NCI-H446 (cell line): ENCODE results near the gene COBLL1.
"Not testable (repeated sequence)": the region's sequence is repeated elsewhere in the genome, so short reads cannot be mapped to it uniquely, and the experiment has no call there.

Source experiments
- DNase-seq, 2 experiments: peaks; one replicate each; lab custom pipeline; 2025; lab: John Stamatoyannopoulos, UW

The COBLL1 gene, protein sequence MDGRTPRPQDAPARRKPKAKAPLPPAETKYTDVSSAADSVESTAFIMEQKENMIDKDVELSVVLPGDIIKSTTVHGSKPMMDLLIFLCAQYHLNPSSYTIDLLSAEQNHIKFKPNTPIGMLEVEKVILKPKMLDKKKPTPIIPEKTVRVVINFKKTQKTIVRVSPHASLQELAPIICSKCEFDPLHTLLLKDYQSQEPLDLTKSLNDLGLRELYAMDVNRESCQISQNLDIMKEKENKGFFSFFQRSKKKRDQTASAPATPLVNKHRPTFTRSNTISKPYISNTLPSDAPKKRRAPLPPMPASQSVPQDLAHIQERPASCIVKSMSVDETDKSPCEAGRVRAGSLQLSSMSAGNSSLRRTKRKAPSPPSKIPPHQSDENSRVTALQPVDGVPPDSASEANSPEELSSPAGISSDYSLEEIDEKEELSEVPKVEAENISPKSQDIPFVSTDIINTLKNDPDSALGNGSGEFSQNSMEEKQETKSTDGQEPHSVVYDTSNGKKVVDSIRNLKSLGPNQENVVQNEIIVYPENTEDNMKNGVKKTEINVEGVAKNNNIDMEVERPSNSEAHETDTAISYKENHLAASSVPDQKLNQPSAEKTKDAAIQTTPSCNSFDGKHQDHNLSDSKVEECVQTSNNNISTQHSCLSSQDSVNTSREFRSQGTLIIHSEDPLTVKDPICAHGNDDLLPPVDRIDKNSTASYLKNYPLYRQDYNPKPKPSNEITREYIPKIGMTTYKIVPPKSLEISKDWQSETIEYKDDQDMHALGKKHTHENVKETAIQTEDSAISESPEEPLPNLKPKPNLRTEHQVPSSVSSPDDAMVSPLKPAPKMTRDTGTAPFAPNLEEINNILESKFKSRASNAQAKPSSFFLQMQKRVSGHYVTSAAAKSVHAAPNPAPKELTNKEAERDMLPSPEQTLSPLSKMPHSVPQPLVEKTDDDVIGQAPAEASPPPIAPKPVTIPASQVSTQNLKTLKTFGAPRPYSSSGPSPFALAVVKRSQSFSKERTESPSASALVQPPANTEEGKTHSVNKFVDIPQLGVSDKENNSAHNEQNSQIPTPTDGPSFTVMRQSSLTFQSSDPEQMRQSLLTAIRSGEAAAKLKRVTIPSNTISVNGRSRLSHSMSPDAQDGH

DNA sequence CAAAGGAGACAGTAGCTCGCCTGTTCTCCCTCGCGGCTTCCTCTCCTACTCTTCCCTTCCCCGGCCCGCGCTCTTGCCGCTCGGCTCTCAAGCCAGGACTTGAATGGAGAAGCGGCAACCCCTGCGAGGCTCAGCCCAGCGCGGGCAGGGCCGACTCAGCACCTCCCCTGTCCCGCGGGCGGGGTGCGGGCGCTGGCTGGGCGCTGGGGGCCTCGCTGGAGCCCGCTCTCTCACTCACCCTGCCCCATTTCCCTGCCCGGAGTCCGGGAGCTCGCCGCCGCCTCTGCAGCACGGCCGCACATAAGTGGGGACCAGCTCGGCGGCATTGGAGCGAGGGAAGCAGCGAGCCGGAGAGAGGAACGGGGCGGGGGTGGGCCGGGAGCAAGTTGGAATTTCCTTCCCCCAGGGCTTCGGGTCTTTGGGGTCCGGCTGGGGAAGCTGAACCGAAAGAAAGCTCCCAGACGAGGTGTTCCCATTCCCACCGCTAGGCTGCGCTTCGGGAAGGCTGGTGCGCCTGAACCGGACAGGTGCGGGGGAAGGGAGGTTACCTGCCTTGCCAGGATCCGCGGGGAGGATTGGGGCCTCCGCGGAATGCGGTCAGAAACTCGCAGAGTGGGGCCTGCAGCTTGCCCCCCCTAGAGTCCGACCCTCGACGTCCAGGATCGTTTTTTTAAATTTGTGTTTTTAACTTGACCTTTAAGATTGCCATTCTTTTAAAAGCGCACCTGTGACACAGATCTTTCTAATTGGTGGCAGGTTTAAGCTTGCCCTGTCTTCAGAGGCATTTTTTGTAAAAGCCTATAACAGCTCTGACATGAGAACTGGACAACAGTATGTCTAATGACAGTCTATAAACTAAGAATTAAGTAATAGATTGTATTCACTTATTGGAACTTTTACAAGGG lies at the start of gene COBLL1:
Gene COBLL1, minus strand, starts transcription at position 105 of the 905 bp plus-strand sequence. CDS start 627 bp downstream, outside the sequence.
- peak; percentile 65 to 74 for DNase-seq

- DNase-seq, result peak in 1 of 2 experiments; percentile 8
Observed at GRCh38 chr2:164890544-164890943, 48.9 kb upstream of the COBLL1 start.

DNA sequence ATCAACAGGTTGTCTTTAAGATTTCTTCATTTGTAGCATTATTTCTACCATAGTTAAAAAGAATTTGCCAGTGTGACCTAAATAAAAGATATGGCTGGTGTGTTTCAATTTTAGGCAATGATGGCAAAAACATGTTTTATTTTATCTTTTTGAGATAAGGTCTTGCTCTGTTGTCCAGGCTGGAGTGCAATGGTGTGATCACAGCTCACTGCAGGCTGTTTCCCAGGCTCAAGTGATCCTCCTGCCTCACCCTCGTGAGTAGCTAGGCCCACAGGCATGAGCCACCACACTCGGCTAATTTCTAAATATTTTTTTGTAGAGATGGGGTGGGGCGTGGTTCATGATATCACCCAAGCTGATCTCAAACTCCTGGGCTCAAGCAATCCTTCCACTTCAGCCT lies 47.0 kb upstream of the COBLL1 start:
- no peak for DNase-seq

- no peak for DNase-seq
Observed at GRCh38 chr2:164887434-164888144, 46.0 kb upstream of the COBLL1 start.

DNA sequence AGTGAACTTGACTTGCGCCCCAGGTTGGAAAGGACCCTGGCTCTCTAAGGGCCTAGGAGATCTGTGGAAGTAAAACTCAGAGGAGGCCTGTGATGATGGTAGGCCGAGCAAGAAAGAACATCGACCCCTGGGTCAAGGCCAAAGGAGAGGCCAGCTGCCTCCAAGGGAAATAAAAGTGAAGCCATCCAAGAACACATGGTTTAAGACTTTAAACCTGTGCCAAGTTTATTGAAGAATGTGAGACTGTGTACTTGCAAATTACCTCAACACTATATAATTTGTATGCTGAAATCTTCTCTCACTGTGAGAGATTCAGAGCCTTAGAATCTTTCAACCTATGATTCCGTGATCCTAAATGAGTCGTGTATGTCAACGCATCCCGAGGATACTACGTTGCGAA lies 40.7 kb upstream of the COBLL1 start:
- peak in 1 of 2 experiments; percentile 42 for DNase-seq

GRCh38 chr2:164881524-164881923 lies 39.9 kb upstream of the COBLL1 start:
- DNase-seq, result no peak

GRCh38 chr2:164879901-164880535 lies 38.4 kb upstream of the COBLL1 start:
- DNase-seq, result no peak

- no peak for DNase-seq
Observed at GRCh38 chr2:164877927-164878326, 36.3 kb upstream of the COBLL1 start.

GRCh38 chr2:164877169-164877568 lies 35.5 kb upstream of the COBLL1 start:
- DNase-seq, result no peak

DNA sequence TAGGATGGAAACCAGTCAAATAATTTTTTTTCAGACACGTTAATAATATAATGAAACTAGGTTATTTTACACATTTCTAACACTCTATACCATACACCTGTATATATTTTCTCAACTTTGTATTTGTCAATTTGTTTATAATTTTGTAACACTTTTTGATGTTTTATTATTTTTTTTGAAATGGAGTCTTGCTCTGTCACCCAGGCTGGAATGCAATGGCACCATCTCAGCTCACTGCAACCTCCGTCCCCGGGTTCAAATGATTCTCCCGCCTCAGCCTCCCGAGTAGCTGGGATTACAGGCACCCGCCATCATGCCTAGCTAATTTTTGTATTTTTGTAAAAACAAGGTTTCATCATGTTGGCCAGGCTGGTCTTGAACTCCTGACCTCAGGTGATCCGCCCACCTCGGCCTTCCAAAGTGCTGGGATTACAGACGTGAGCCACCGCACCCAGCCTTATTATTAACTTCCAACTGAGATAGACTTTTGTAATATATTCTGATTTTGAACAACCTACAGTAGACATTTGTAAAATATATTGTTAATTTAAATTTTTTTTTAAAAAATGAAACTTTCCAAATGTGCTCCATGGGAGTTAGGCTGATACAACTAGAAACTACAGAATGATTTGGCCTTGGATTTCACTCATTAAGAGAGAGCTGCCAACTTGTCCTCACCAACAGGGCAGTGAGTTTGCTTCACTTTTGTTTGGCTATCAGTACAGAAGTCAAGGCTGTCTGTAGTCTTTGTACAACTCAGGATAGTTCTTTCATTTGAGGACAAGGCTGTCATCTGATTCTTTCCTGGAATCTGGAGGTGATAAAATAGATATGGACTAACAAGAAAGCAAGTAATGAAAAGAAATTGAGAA lies 33.9 kb upstream of the COBLL1 start:
- peak in 1 of 2 experiments; percentile 43 for DNase-seq

DNA sequence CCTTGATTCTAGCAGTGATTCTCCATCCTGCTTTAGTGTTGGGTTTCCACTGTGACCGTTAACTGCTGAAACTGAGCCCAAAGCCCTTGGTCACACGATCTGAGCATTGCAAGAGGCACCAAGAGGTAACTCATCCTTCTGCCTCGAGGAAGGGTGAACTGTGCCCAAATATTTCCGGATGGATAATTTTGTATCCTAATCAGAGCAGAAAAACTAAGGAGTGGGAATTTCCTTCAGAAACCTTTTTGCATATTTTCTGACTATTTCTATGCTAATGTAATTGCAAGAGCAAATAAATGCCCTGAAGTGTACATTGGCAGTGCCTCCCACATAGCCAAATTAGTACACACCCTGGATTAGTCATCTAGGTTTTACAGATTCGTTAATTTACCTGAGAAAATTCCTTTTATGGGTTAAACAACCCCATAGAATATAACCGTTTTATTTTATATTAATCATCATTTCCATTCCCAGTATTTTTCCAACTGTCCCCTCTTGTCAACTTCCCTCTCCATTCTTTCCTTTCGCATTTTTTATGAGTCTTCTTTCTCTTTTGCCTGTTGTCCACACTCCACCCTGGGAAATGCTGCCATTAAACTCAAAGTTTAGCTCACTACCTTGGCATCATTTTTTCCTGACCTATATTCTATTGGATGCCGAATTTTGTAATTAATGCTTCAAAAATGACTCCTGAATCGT lies 31.7 kb upstream of the COBLL1 start:
- DNase-seq, result peak; percentile 63 to 73

DNA sequence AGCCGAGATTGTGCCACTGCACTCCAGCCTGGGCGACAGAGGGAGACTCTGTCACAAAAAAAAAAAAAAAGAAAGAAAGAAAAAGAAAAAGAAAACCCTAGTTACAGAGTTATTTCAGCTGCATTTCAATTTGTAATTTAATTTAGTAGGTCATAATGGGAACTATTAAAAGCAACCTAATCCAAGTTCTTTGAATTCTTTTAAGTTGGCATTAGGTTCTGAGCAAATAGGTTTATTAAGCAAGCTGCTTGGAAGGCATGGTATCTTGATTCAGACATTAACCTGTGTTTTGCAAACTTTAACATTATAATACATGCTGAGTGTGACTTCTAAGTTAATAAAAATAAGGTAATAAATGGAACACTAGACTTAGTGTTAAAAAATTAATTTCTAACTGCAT lies 29.8 kb upstream of the COBLL1 start:
- no peak for DNase-seq

DNA sequence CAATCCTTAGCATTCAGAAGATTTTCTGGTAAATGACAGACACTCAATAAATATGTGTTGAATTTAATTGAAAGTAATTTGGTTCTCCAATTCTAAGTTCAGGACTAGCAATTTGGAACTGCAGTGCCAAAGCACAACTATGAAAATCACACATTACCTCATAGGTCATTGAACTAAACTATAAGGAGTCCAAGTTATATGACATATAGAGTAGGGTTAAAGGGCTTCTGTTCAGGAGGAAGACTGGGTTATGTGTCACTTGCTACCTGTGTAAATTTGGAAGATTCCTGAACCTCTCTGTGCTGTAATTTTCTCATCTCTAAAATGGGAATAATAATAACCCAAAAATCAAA lies 27.8 kb upstream of the COBLL1 start:
- no peak for DNase-seq

- peak; percentile 45 to 55 for DNase-seq
Observed at GRCh38 chr2:164868563-164869419, 27.2 kb upstream of the COBLL1 start.

GRCh38 chr2:164867779-164868397 lies 26.3 kb upstream of the COBLL1 start:
- DNase-seq, result no peak

DNA sequence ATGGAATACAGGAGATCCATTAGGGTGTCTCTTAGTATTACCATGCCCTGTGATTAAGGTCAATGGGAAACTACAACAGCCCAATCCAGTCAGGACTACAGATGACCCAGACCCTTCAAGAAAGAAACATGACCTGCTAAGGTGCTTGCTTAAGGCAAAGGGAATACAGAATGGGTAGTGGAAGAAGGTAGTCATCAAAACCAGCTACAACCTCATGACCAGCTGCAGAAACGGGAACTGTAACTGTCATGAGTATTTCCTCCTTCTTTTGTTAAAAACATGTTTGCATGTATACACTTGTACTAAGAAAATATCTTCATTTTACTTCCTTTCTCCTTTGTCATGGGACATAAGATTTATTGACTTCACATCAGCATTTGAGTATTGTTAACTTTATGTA lies 24.8 kb upstream of the COBLL1 start:
- not testable (repeated sequence) for DNase-seq

GRCh38 chr2:164860694-164861042 lies 19.0 kb upstream of the COBLL1 start:
- no peak for DNase-seq
